H1 (cell line): Measurements from ENCODE around the gene GALNTL6. TPM values are rescaled to one million over a fixed set of nuclear protein-coding genes. Genes with fewer than 3 reads are reported as not detected.

Experiments
- CREB1 ChIP-seq: IDR thresholded peaks from 2 replicates; pipeline ENCODE4 v1.6.1; 2012; ENCODE audit warnings: inconsistent platforms
- RBBP5 ChIP-seq: IDR thresholded peaks from 2 replicates; pipeline ENCODE4 v1.7.1; 2012; ENCODE audit warnings: low read depth, mild to moderate bottlenecking, inconsistent platforms, low read length, moderate library complexity, borderline replicate concordance
- polyA plus RNA-seq, 7 experiments: library from polyadenylated mRNA; depleted of rRNA in 3 of 7; stranded (reverse) in 5 of 7; unstranded in 2 of 7; fragments of >200 nt in 5 of 7; fragments of 200-250 nt in 2 of 7; gene quantifications; 1 replicate in 5 of 7; 2 replicates in 1 of 7; 4 replicates in 1 of 7; pipeline versions ENCODE4 v1.2.1 to v1.2.3, GENCODE V29; 2011 to 2013; ENCODE audit warnings: missing spikeins in 2 of 7, mixed read lengths in 2 of 7
- total RNA-seq: library from RNA; stranded (reverse); fragmentation: NEBNext Ultra II Directional; extraction: Animal tissue kit (Norgen Biotek cat#: 25700); gene quantifications from 2 replicates; pipeline ENCODE4 v1.2.1, GENCODE V29; 2021

Gene GALNTL6
- total and polyA plus RNA-seq, 2 of the 8 experiments (the other 6 are each of a cell fraction or from before 2014, with no cell fraction given) = 0.03 to 0.32 TPM

- no peak for TF ChIP-seq RBBP5
- no peak for TF ChIP-seq CREB1
These were observed 34.5 kb downstream of the GALNTL6 start (continued) for GRCh38 chr4:171847751-171848150.
